C4-2B (cell line): ENCODE data around the gene RBMS3.

Experiments
- CTCF ChIP-seq: fragments of 450-650 bp; conservative IDR thresholded peaks from 2 replicates; pipeline ENCODE4 v1.5.1; 2017; ENCODE audit warnings: mild to moderate bottlenecking
- ZFX ChIP-seq: fragments of 450-650 bp; IDR thresholded peaks from 2 replicates; pipeline ENCODE4 v1.6.1; 2017

- TF ChIP-seq CTCF (no peak), ZFX (no peak)
Measured at GRCh38 chr3:29329986-29330890, 49.4 kb downstream of the RBMS3 start.
